ENCODE measurements around the gene SFPQ.

DNA sequence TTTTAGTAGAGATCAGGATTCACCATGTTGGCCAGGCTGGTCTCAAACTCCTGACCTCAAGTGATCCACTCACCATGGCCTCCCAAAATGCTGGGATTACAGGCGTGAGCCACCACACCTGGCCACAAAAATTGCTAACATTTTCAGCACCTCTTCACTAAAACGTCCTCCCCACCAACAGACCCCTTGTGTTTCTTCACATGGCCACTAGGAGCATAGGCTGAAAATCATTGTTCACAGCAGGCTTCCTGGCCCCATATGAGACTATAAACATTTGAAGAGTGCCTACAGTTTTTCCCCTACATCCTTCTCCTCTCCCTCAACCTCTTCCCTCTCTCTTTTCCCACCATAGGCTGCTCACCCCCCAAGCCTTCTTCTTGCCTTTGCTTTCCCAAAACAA lies 28.0 kb upstream of the SFPQ start:
- TF ChIP-seq, protein P1, sequence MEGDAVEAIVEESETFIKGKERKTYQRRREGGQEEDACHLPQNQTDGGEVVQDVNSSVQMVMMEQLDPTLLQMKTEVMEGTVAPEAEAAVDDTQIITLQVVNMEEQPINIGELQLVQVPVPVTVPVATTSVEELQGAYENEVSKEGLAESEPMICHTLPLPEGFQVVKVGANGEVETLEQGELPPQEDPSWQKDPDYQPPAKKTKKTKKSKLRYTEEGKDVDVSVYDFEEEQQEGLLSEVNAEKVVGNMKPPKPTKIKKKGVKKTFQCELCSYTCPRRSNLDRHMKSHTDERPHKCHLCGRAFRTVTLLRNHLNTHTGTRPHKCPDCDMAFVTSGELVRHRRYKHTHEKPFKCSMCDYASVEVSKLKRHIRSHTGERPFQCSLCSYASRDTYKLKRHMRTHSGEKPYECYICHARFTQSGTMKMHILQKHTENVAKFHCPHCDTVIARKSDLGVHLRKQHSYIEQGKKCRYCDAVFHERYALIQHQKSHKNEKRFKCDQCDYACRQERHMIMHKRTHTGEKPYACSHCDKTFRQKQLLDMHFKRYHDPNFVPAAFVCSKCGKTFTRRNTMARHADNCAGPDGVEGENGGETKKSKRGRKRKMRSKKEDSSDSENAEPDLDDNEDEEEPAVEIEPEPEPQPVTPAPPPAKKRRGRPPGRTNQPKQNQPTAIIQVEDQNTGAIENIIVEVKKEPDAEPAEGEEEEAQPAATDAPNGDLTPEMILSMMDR (IDR thresholded peaks at IDR 0.05): no peak
- TF ChIP-seq SP1 (CRISPR knock-in tag; conservative IDR thresholded peaks at IDR 0.05) (no peak), PRRX2 (CRISPR knock-in tag; IDR thresholded peaks at IDR 0.05) (no peak), GTF2I (CRISPR knock-in tag; conservative IDR thresholded peaks at IDR 0.05) (no peak), ZNF138 (CRISPR knock-in tag; conservative IDR thresholded peaks at IDR 0.05) (no peak)
- TF ChIP-seq, protein P2, sequence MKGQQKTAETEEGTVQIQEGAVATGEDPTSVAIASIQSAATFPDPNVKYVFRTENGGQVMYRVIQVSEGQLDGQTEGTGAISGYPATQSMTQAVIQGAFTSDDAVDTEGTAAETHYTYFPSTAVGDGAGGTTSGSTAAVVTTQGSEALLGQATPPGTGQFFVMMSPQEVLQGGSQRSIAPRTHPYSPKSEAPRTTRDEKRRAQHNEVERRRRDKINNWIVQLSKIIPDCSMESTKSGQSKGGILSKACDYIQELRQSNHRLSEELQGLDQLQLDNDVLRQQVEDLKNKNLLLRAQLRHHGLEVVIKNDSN (CRISPR knock-in tag; IDR thresholded peaks at IDR 0.05): no peak
